ENCODE measurements around the gene FAM219A.

FAM219A gene, protein sequence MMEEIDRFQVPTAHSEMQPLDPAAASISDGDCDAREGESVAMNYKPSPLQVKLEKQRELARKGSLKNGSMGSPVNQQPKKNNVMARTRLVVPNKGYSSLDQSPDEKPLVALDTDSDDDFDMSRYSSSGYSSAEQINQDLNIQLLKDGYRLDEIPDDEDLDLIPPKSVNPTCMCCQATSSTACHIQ

GRCh38 chr9:34458013-34458958 lies at the start of gene FAM219A, which contains the start of gene DNAI1:
Gene FAM219A, minus strand, starts transcription at chr9:34458570. Its CDS starts 307 bp downstream, at chr9:34458263.
Gene DNAI1, plus strand, starts transcription at chr9:34458805. Its CDS starts 201 bp downstream, at chr9:34459006.
- DNase-seq: peak; percentile 100

DNA sequence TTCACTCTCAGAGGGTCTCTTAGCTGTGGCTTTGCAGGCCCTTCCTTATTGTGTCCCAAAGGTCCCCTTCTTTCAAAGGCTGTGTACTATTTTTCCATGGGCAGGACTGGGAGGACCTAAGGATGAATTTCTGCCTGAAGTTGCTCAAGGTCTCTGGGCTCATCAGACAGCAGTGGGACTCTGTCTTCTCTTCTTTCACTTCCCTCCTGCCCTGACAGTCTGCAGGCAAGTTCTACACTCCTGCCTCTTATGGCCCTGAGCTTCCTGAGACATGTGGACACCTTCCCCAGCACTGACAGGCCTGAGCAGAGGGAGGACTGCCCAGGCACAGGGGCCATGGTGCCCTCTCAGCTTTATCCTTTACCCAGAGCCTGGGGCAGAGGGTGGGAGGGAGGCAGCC lies 49.6 kb upstream of the FAM219A start:
- DNase-seq: no peak

GRCh38 chr9:34507556-34507955 lies 49.2 kb upstream of the FAM219A start:
- DNase-seq: no peak

- DNase-seq: no peak
These were observed 48.3 kb upstream of the FAM219A start for GRCh38 chr9:34506623-34507022.

GRCh38 chr9:34505370-34506120 lies 47.2 kb upstream of the FAM219A start:
- no peak for DNase-seq

GRCh38 chr9:34503406-34503805 lies 45.0 kb upstream of the FAM219A start:
- no peak for DNase-seq

GRCh38 chr9:34502891-34503290 lies 44.5 kb upstream of the FAM219A start:
- DNase-seq: peak; percentile 19

GRCh38 chr9:34502471-34502870 lies 44.1 kb upstream of the FAM219A start:
- no peak for DNase-seq

DNA sequence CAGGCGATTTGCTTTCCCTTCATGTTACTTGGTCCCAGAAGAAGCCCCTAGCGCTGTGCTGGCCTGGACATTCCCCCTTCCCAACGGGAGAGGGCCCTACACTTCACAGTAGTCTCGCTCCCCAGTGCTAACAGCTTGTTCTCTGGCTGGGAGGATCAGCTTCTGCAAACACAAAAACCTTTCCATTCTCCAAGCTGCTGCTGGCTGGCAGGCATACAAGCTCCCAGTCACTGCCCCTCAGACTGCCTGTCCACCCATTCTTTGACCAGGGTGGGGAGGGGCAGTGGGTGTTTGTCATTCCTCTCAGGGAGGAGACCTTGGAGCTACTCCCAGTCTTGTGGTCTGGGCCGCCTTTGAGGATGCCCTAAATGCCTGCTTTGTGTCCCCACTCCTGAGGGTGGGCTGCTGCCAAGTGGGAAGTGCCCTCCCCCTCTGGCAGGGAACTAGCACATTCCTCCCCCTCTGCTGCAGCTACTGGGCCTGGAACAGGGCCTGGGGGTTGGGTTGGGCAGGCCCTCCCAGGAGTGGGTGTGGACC lies 43.6 kb upstream of the FAM219A start:
- DNase-seq: no peak

DNA sequence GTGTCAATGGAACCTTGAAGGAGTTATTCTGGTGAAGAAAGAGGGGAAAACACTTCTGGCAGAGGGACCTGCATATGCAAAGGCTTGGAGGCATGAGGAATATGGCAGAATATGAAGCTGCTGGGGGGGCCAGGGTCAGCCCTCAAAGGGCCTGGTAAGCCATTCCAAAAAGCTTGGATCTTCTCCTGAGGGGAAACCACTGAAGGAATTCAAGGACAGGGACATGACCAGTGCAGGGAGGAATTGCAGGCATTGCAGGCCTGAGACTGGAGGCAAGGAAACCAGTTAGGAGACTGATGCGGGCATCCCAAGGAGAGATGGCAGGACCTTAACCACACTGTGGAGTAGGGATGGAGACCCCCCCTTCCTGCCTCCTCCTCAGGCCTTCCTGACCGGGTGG lies 43.0 kb upstream of the FAM219A start:
- no peak for DNase-seq

DNA sequence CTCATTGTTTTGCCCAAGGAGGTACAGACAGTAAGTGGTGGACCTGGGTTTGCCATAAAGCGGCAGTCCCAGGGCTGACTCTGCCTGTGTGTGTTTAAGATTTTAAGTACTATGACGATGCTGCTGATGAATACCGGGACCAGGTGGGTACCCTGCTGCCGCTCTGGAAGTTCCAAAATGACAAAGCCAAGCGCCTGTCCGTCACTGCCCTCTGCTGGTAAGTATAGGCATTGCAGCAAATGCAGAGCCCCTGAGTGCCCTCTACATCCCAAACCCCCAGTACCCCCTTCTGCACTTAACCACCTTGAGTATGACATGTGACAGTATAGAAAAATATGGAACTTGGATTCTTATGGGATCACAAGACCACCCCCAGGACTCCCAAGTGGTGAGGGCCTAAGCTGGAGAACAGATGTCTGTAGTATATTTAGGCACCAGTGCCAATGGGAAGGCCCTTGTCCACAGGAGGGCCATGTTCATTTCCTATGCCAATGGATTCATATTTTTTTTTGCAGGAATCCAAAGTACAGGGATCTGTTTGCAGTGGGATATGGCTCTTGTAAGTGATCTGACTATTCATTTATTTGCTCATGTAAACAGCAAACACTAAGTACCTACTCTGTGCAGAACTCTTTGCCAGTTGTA lies 42.4 kb upstream of the FAM219A start:
- peak; percentile 54 for DNase-seq

GRCh38 chr9:34499076-34499475 lies 40.7 kb upstream of the FAM219A start:
- DNase-seq: no peak

DNA sequence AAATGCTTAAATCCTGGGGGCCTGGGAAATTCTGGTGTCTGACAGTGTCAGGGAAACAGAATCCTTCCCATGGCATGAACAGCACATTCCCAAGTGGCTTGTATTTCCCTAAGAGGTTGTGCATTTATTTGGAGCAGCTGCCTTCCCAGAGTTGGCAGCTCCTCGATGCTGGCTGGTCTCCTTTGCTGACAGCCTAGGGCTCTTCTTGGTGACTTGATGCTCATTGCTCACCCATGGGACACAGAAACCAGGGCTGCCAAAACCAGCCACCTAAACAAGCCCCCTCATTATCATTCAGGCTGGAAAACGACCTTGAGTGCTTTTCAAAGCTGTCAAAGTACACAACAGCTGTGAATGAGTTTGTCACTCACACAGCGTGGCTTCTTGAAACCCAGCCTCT lies 40.2 kb upstream of the FAM219A start:
- no peak for DNase-seq

GRCh38 chr9:34496149-34496712 lies 37.9 kb upstream of the FAM219A start:
- no peak for DNase-seq

- no peak for DNase-seq
These were observed 35.7 kb upstream of the FAM219A start for GRCh38 chr9:34493972-34494535.

DNA sequence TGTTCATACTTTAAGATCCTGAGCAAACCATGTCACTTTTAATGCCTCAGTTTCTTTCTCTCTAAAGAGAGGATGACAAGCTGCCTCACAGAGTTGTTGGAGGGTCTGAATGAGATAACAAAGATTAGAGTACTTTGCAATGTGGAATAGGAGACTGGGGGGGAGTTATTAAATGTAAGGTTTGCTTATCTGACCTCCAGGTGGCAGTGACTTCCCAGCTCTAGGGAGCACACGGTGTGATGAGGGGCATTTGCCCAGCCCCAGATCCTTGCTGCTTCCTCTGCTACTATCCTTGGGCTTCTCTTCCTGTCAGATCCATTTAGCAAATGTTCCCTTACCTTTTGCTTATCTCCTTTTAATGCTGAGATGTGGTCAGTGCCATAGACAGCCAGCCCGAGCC lies 33.7 kb upstream of the FAM219A start:
- DNase-seq: peak; percentile 13

DNA sequence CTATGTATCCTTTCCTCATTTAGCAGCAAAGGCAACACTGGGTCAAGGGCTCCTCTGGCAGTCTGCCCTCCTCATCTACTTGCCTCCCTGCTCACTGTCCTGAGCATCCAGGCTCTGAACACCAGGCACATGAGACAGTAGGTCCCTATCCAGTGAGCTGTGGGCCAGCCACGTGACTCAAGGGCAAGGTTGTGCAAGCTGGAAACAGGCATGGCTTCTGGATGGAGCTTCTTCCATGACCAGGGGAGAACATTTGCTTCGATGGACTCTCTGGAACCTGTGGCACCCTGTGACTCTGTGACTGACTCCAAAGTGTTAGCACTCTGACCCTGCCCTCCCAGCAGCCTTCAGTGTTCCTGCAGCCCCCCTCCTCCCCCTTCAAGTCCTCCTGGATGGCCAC lies 33.2 kb upstream of the FAM219A start:
- no peak for DNase-seq

GRCh38 chr9:34490760-34491159 lies 32.4 kb upstream of the FAM219A start:
- no peak for DNase-seq

DNA sequence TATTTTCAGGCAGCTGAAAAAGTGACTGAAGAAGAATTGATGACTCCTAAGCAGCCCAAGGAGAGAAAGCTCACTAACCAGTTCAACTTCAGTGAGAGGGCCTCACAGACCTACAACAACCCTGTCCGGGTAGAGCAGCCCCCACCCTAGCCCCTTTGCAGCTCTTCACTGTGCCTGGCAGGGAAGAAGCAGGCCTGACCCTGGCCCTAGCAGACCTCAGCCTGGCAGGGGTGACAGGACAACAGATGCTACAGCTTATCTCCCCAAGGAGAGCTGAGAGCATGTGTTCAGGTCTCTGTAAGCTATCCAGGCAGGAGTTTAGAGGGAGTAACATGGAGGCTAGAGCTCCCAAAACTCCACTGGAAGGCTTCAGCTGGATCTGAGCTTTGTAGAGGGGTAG lies 32.0 kb upstream of the FAM219A start:
- no peak for DNase-seq

- DNase-seq: no peak
These were observed 28.2 kb upstream of the FAM219A start for GRCh38 chr9:34486572-34486971.

- no peak for DNase-seq
These were observed 27.5 kb upstream of the FAM219A start for GRCh38 chr9:34485822-34486221.

GRCh38 chr9:34484678-34485077 lies 26.3 kb upstream of the FAM219A start:
- DNase-seq: no peak
